HepG2 (cell line): ENCODE results near the gene CSTF3. TPM values are rescaled to one million over a fixed set of nuclear protein-coding genes. Genes with fewer than 3 reads are reported as not detected.

Experiments used
- GABPA ChIP-seq, 2 experiments: IDR thresholded peaks; 2 replicates each; pipeline ENCODE4 v1.6.1; 2011 to 2016; ENCODE audit warnings: low read depth in 2 of 2, low read length in 1 of 2, missing biosample characterization in 1 of 2, missing genetic modification characterization in 1 of 2
- HMGA1 ChIP-seq: sonication (generic); formaldehyde crosslinking; conservative IDR thresholded peaks from 2 replicates; pipeline ENCODE4 v1.4.0; 2020; ENCODE audit warnings: missing genetic modification reagents
- HNRNPL ChIP-seq: fragments of 200-400 bp; formaldehyde crosslinking; IDR thresholded peaks from 2 replicates; pipeline ENCODE4 v1.6.1; 2017; ENCODE audit warnings: mild to moderate bottlenecking, low read depth, low read length
- MIER3 ChIP-seq: IDR thresholded peaks from 2 replicates; pipeline ENCODE4 v1.6.1; 2016; ENCODE audit warnings: missing compliant biosample characterization, borderline replicate concordance
- MLLT10 ChIP-seq: sonication (generic); formaldehyde crosslinking; IDR thresholded peaks from 2 replicates; pipeline ENCODE4 v1.4.0; 2020; ENCODE audit warnings: missing genetic modification reagents
- NCOA5 ChIP-seq: sonication (generic); formaldehyde crosslinking; IDR thresholded peaks from 2 replicates; pipeline ENCODE4 v1.4.0; 2020; ENCODE audit warnings: missing genetic modification reagents
- PHB2 ChIP-seq: fragments of 450-650 bp; IDR thresholded peaks from 2 replicates; pipeline ENCODE4 v1.6.1; 2018; ENCODE audit not compliant: partially characterized antibody
- PHF5A ChIP-seq: IDR thresholded peaks from one replicate; pipeline ENCODE4 v1.6.1; 2018; ENCODE audit warnings: low read depth, missing genetic modification reagents; ENCODE audit not compliant: unreplicated experiment
- ZKSCAN1 ChIP-seq: fragments of 150-350 bp; IDR thresholded peaks from 2 replicates; pipeline ENCODE4 v1.6.1; 2014; ENCODE audit warnings: low read length
- ZMAT3 ChIP-seq: sonication (generic); formaldehyde crosslinking; conservative IDR thresholded peaks from 2 replicates; pipeline ENCODE4 v1.7.0; 2021; ENCODE audit warnings: missing genetic modification reagents
- ZNF260 ChIP-seq: sonication (generic); formaldehyde crosslinking; IDR thresholded peaks from 2 replicates; pipeline ENCODE4 v1.4.0; 2020; ENCODE audit warnings: missing genetic modification reagents, low read depth, mild to moderate bottlenecking, borderline replicate concordance
- ZNF607 ChIP-seq: sonication (generic); formaldehyde crosslinking; IDR thresholded peaks from 2 replicates; pipeline ENCODE4 v1.5.1; 2020; ENCODE audit warnings: missing genetic modification reagents, mild to moderate bottlenecking, borderline replicate concordance
- ZNF660 ChIP-seq: sonication (generic); formaldehyde crosslinking; IDR thresholded peaks from 2 replicates; pipeline ENCODE4 v1.5.1; 2020; ENCODE audit warnings: mild to moderate bottlenecking, low read depth, missing genetic modification reagents, borderline replicate concordance
- ZSCAN20 ChIP-seq: sonication (generic); formaldehyde crosslinking; IDR thresholded peaks from 2 replicates; pipeline ENCODE4 v1.4.0; 2020; ENCODE audit warnings: missing genetic modification reagents, mild to moderate bottlenecking, borderline replicate concordance
- polyA plus RNA-seq, 8 experiments: library from polyadenylated mRNA; depleted of rRNA in 3 of 8; stranded (reverse) in 7 of 8; unstranded in 1 of 8; fragments of >200 nt; fragmentation: Illumina TruSeq in 4 of 8; extraction: Trizol in 4 of 8; gene quantifications; 2 replicates each; pipeline versions ENCODE4 v1.2.1 to v1.2.3, GENCODE V29; 2011 to 2016; ENCODE audit warnings: low read depth in 4 of 8, missing spikeins in 1 of 8, mixed read lengths in 1 of 8; ENCODE audit not compliant: insufficient read depth in 1 of 8
- total RNA-seq, 5 experiments: library from RNA; depleted of rRNA; stranded (reverse); fragments of >200 nt; fragmentation: Illumina TruSeq; extraction: Trizol; gene quantifications; 2 replicates each; pipeline ENCODE4 v1.2.3, GENCODE V29; 2016; ENCODE audit warnings: low read depth in 1 of 5
- TF ChIP-seq, protein P1 (sequence below): sonication (generic); formaldehyde crosslinking; IDR thresholded peaks from 2 replicates; pipeline ENCODE4 v1.4.0; 2020; ENCODE audit warnings: missing genetic modification reagents, mild to moderate bottlenecking, borderline replicate concordance
- TF ChIP-seq, protein P2 (sequence below), 2 experiments: sonication (generic) in 1 of 2; formaldehyde crosslinking in 1 of 2; IDR thresholded peaks; 2 replicates each; pipeline versions ENCODE4 v1.4.0 to v1.6.1; 2016 to 2020; ENCODE audit warnings: borderline replicate concordance in 1 of 2, low read depth in 1 of 2, mild to moderate bottlenecking in 1 of 2, missing genetic modification reagents in 1 of 2
- TF ChIP-seq, protein P3 (sequence below): sonication (generic); formaldehyde crosslinking; IDR thresholded peaks from 2 replicates; pipeline ENCODE4 v1.5.1; 2020; ENCODE audit warnings: mild to moderate bottlenecking, missing genetic modification reagents, moderate library complexity

Gene CSTF3
- total and polyA plus RNA-seq, 2 of the 13 experiments (the other 11 are each of a cell fraction or from before 2014, with no cell fraction given) = 21.5 to 43.6 TPM

DNA sequence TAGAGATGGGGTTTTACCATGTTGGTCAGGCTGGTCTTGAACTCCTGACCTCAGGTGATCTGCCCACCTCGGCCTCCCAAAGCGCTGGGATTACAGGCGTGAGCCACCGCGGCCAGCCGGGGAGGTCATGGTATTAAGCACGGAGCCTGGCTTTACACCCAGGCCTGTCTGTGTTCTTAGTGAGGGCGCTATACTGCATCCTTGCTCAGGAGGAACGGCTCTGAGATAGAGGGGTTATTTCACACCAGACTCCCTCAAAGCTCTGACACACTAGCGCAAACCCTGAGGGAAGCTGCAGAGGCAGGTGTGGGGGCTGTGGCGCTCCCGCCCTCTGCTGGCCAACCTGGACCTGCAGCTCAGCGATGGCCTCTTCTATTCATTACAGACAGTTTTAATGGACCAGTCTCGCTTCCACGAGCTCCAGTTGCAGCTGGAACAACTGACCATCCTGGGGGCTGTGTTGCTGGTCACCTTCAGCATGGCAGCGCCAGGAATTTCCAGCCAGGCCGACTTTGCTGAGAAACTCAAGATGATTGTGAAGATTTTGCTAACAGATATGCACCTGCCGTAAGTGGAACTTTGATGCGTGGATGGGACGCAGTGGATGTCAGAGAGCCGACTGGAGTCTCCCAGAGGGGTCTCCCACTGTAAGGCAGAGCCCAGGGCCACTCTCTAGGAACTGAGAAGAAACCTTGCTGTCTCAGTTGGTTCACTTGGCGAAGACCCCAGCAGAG lies 95.7 kb downstream of the CSTF3 start (continued):
- no peak for TF ChIP-seq HMGA1 (CRISPR knock-in tag)
- TF ChIP-seq MIER3 (CRISPR knock-in tag) = no peak
- TF ChIP-seq PHB2 = no peak
- TF ChIP-seq, protein P1, sequence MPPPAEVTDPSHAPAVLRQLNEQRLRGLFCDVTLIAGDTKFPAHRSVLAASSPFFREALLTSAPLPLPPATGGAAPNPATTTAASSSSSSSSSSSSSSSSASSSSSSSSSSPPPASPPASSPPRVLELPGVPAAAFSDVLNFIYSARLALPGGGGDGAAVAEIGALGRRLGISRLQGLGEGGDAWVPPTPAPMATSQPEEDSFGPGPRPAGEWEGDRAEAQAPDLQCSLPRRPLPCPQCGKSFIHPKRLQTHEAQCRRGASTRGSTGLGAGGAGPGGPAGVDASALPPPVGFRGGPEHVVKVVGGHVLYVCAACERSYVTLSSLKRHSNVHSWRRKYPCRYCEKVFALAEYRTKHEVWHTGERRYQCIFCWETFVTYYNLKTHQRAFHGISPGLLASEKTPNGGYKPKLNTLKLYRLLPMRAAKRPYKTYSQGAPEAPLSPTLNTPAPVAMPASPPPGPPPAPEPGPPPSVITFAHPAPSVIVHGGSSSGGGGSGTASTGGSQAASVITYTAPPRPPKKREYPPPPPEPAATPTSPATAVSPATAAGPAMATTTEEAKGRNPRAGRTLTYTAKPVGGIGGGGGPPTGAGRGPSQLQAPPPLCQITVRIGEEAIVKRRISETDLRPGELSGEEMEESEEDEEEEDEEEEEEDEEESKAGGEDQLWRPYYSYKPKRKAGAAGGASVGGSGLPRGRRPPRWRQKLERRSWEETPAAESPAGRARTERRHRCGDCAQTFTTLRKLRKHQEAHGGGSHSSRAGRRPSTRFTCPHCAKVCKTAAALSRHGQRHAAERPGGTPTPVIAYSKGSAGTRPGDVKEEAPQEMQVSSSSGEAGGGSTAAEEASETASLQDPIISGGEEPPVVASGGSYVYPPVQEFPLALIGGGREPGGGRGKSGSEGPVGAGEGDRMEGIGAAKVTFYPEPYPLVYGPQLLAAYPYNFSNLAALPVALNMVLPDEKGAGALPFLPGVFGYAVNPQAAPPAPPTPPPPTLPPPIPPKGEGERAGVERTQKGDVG (CRISPR knock-in tag) = peak; percentile 69; the same call in 1 of the 2 replicates
- no peak for TF ChIP-seq ZKSCAN1
- TF ChIP-seq PHF5A = peak; percentile 43
- no peak for TF ChIP-seq MLLT10 (CRISPR knock-in tag)
- TF ChIP-seq GABPA (IDR thresholded peaks at IDR 0.05; ENCODE audit: low read depth, low read length) = no peak
- TF ChIP-seq GABPA (CRISPR knock-in tag; IDR thresholded peaks at IDR 0.05; ENCODE audit: low read depth) = no peak
- no peak for TF ChIP-seq ZNF260 (CRISPR knock-in tag)
- TF ChIP-seq NCOA5 = no peak
- TF ChIP-seq, protein P2, sequence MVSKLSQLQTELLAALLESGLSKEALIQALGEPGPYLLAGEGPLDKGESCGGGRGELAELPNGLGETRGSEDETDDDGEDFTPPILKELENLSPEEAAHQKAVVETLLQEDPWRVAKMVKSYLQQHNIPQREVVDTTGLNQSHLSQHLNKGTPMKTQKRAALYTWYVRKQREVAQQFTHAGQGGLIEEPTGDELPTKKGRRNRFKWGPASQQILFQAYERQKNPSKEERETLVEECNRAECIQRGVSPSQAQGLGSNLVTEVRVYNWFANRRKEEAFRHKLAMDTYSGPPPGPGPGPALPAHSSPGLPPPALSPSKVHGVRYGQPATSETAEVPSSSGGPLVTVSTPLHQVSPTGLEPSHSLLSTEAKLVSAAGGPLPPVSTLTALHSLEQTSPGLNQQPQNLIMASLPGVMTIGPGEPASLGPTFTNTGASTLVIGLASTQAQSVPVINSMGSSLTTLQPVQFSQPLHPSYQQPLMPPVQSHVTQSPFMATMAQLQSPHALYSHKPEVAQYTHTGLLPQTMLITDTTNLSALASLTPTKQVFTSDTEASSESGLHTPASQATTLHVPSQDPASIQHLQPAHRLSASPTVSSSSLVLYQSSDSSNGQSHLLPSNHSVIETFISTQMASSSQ (IDR thresholded peaks at IDR 0.05; ENCODE audit: low read depth) = no peak
- TF ChIP-seq, protein P2 (CRISPR knock-in tag; IDR thresholded peaks at IDR 0.05; ENCODE audit: borderline replicate concordance) = no peak
- no peak for TF ChIP-seq ZSCAN20
- TF ChIP-seq ZMAT3 (CRISPR knock-in tag) = no peak
- no peak for TF ChIP-seq ZNF660 (CRISPR knock-in tag)
- no peak for TF ChIP-seq HNRNPL
- TF ChIP-seq ZNF607 = no peak
- TF ChIP-seq, protein P3, sequence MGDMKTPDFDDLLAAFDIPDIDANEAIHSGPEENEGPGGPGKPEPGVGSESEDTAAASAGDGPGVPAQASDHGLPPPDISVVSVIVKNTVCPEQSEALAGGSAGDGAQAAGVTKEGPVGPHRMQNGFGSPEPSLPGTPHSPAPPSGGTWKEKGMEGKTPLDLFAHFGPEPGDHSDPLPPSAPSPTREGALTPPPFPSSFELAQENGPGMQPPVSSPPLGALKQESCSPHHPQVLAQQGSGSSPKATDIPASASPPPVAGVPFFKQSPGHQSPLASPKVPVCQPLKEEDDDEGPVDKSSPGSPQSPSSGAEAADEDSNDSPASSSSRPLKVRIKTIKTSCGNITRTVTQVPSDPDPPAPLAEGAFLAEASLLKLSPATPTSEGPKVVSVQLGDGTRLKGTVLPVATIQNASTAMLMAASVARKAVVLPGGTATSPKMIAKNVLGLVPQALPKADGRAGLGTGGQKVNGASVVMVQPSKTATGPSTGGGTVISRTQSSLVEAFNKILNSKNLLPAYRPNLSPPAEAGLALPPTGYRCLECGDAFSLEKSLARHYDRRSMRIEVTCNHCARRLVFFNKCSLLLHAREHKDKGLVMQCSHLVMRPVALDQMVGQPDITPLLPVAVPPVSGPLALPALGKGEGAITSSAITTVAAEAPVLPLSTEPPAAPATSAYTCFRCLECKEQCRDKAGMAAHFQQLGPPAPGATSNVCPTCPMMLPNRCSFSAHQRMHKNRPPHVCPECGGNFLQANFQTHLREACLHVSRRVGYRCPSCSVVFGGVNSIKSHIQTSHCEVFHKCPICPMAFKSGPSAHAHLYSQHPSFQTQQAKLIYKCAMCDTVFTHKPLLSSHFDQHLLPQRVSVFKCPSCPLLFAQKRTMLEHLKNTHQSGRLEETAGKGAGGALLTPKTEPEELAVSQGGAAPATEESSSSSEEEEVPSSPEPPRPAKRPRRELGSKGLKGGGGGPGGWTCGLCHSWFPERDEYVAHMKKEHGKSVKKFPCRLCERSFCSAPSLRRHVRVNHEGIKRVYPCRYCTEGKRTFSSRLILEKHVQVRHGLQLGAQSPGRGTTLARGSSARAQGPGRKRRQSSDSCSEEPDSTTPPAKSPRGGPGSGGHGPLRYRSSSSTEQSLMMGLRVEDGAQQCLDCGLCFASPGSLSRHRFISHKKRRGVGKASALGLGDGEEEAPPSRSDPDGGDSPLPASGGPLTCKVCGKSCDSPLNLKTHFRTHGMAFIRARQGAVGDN (CRISPR knock-in tag) = peak; percentile 62
